ENCODE measurements around the gene MAP3K5.
"Not testable (repeated sequence)": the region's sequence is repeated elsewhere in the genome, so short reads cannot be mapped to it uniquely, and the experiment has no call there.

MAP3K5 gene

DNA sequence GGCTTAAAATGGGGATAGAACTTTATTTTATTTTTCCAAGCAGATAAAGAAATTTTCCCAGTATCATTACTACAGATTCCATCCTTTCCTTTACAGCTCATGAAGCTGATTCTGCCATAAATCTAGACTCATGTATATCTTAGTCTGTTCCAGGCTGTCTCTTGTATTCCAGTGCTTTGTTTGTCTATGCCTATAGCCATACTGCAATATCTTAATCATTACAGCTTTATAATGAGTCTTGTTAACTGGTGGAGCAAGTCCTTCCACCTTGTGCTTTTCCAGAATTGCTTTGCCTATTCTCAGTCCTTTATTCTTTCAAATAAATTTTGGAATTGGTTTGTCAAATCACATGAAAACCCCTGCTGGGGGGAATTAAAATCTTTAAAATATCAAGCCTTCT is 99.2 kb downstream of the MAP3K5 start:
- no peak overlapping the region for H3K4me3 ChIP-seq (ENCODE audit: low read depth, low read length)

- not testable (repeated sequence) for H3K4me3 ChIP-seq (ENCODE audit: low read depth, low read length)
Measured at GRCh38 chr6:136687894-136688293, 104.4 kb downstream of the MAP3K5 start.

GRCh38 chr6:136685540-136686108 is 106.7 kb downstream of the MAP3K5 start:
- H3K4me3 ChIP-seq (ENCODE audit: low read depth, low read length), result no peak overlapping the region

DNA sequence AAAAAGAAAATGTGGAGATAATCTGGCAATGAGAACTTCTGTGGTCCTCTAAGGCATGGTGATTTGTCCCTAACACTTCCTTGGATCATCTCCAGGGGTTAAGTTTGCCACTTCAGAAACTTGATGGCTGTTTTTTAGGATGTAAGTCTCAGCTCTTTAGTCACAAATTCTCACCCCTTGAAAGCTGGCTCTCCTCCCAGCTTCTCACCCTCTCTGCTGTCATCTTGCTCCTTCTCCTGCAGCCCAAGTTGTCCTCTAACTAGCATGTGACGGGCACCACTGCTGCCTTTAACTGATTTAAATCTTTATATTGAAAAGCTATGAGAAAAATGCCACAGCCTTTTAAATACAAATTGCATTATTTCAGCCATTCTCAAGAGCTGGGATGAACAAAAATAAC is 107.8 kb downstream of the MAP3K5 start:
- no peak overlapping the region for H3K4me3 ChIP-seq (ENCODE audit: low read depth, low read length)

DNA sequence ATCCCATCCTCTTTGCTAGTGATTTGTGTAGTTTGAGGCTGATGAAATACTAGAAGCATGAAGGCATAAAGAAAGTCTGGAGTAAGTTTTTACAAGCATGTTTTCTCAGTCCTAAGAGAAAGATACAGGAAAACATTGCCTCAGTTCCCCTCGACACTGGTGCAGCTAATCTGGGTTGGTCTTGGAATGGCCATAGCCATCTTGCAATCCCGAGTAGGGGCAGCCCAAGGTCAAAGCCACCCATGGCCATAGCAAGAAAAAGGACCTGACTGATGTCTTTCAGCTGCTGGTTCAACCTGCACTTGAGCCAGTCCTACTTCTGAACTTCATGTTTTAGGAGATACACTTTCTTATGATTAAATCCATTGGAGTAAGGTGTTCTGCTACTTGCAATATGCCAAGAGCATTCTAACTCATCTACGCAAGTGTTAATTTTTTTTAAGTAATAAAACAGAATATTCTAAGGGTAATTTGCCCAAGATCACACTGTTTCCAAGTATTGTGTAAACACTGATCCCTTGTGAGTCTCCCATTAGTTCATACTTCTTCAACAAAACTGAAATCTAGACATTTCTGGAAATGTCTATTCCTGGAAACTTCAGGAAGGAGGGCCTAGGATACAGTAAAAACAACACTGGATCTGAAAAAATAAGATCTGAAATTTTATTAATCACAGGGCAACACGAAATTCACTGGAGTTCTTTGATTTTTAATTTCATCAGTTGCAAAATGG is 108.9 kb downstream of the MAP3K5 start:
- no peak overlapping the region for H3K4me3 ChIP-seq (ENCODE audit: low read depth, low read length)

- no peak overlapping the region for H3K4me3 ChIP-seq (ENCODE audit: low read depth, low read length)
Measured at GRCh38 chr6:136682292-136682691, 110.0 kb downstream of the MAP3K5 start.

DNA sequence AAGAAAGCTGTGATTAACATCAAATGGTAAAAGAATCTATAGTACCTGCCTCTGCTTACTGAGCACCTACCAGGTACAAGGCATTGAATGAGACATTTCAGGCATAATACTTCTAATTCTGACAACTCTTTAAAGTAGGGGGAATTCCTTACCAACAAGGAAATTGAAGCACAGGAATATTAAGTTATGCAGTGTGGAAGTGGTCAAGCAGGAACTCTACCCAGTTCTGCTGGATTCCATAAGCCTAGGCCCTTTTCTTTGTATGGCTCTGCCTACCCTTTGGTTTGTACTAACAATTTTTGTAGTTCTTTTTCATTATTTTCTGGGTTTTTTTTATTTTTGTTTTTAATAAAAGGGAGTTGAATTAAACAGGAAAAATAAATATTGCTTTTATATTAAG is 114.5 kb downstream of the MAP3K5 start:
- H3K4me3 ChIP-seq (ENCODE audit: low read depth, low read length), result no peak overlapping the region

DNA sequence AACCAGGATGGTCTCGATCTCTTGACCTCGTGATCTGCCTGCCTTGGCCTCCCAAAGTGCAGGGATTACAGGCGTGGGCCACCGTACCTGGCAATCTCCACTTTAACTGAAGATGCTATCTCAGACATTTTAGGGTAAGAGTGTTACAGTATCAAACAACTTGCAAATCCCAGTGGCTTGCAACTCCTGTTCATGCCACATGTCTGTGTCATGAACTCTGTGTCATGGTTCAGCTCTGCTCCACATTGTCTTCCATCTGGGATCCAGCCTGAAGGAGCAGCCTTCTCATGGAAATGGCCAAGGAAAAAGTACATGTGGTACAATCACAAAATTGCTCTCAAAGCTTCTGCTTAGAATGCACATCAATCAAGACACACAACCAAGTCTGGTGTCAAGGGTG is 114.9 kb downstream of the MAP3K5 start:
- no peak overlapping the region for H3K4me3 ChIP-seq (ENCODE audit: low read depth, low read length)

DNA sequence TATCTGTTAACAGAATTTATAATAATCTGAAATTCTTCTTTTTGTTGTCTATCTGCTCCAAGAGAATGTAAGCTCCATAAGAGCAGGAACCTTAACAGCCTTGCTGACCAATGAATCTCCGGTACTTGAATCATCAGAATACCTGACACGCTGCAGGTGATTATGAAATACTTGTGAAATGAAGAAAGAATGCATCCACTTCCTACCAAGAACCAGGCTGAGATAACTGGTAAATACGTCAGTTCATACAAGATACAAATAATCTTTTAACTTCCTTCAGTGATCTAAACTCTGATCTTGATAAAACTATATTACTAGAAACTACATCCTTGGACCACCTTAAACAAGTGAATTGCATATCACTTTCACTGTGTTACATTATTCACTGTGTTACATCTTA is 116.2 kb downstream of the MAP3K5 start:
- H3K4me3 ChIP-seq (ENCODE audit: low read depth, low read length), result no peak overlapping the region

DNA sequence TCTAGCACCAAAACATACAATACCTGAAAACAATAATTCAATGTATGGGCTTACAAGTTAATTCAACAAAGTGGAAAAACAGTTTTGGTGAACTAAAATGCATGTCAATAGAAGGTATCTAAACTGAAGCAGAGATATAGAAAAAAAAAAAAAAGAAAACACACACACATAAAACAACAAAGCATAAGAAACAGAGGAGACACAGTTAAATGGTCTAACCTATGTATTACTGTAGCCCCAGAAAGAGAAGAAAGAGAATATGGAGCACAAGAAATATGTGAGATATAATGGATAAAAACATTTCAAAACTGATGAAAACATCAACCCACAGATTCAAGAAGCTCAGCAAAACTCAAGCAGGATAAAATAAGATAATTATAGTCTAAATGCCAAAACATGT is 118.7 kb downstream of the MAP3K5 start:
- H3K4me3 ChIP-seq (ENCODE audit: low read depth, low read length), result no peak overlapping the region

GRCh38 chr6:136672144-136672543 is 120.1 kb downstream of the MAP3K5 start:
- no peak overlapping the region for H3K4me3 ChIP-seq (ENCODE audit: low read depth, low read length)

- H3K4me3 ChIP-seq (ENCODE audit: low read depth, low read length), result no peak overlapping the region
Measured at GRCh38 chr6:136669299-136669699, 123.0 kb downstream of the MAP3K5 start.

DNA sequence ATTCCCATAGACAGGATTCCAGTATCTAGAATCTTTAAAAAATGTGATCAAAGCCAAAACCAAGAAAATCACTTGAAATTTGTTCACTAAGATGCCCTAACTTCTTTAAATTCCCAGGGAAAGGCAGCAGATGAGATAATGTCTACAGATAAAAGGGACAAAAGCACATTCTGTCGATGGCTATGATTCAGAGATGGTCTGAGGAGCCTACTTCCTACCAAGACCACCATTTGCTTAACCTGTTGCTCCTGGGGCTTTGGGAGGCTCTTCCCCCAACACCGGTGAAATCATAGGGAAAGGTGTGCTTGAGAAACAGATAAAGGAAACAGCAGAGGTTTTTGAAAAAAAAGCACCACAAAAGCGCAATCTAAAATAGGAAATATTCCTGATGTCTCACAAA is 123.7 kb downstream of the MAP3K5 start:
- H3K4me3 ChIP-seq (ENCODE audit: low read depth, low read length), result no peak overlapping the region

DNA sequence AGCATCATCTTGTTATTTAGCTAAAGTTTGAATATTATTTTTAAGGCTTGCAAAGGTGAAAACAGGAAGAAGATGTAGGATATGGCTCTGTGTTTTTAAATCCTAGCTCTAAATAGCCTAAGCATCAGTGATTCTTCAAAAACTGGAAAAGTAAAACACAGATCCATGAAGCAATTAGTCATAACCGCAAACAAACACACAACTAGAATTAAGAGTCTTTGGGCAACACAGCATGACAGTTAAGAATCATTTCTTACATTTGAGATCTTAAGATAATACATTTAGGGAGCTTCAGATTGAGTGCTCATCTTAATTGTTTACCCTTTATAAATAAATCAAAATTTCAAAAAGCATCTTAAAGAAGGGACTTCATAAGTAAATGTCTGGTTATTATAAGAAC is 126.2 kb downstream of the MAP3K5 start:
- no peak overlapping the region for H3K4me3 ChIP-seq (ENCODE audit: low read depth, low read length)

GRCh38 chr6:136662347-136663237 is 129.7 kb downstream of the MAP3K5 start:
- H3K4me3 ChIP-seq (ENCODE audit: low read depth, low read length), result no peak overlapping the region

GRCh38 chr6:136660727-136661126 is 131.6 kb downstream of the MAP3K5 start:
- H3K4me3 ChIP-seq (ENCODE audit: low read depth, low read length), result no peak overlapping the region

DNA sequence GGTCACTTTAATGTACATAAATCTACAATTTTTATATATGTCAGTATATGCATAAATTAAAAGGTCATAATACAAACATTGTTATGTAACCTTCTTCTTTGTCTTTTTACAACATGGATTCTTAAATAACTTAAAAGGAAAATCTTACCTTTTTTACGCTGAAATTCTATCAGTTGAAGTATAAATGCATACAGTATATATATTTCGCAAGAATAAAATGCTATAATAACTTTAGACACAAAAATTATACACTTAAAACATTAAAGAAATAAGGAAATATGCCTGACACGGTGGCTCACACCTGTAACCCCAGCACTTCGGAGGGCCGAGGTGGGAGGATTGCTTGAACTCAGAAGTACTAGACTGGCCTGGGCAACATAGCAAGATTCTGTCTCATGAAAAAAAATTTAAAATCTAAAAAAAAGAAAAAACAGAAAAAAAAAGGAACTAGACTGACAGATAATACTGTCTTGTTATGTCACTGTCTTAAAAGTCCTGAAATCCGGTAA is 132.2 kb downstream of the MAP3K5 start:
- H3K4me3 ChIP-seq (ENCODE audit: low read depth, low read length), result no peak overlapping the region

GRCh38 chr6:136658711-136659110 is 133.6 kb downstream of the MAP3K5 start:
- no peak overlapping the region for H3K4me3 ChIP-seq (ENCODE audit: low read depth, low read length)

- H3K4me3 ChIP-seq (ENCODE audit: low read depth, low read length), result no peak overlapping the region
Measured at GRCh38 chr6:136657666-136658065, 134.6 kb downstream of the MAP3K5 start.

DNA sequence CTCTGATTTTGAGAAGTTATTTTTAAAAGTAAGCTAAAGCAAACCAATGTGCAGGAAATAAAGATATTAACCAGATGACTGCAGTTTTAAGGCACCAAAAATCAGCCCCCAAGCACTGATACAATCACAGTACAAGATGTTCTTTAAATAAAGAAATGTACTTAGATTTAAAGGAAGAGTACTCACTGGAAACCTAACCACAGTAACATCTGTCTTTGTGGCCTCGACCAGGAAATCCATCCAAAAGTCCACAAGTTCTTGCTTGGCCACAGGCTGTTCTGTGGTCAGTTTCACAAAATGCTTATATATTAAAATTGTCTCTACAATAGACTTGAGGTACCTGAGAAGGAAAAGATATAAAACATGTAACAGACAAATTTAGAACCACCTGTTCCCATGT is 136.2 kb downstream of the MAP3K5 start:
- H3K4me3 ChIP-seq (ENCODE audit: low read depth, low read length), result no peak overlapping the region

GRCh38 chr6:136655239-136656014 is 136.8 kb downstream of the MAP3K5 start:
- no peak overlapping the region for H3K4me3 ChIP-seq (ENCODE audit: low read depth, low read length)
